C4-2B (cell line): ENCODE measurements around the gene NPC1.

Experiments
- H3K27ac ChIP-seq: fragments of 450-650 bp; 2 replicates; pipeline ENCODE4 v1.5.1; 2017
- ZFX ChIP-seq: fragments of 450-650 bp; IDR thresholded peaks from 2 replicates; pipeline ENCODE4 v1.6.1; 2017
- TF ChIP-seq, protein P1 (sequence below): fragments of 450-650 bp; conservative IDR thresholded peaks from 2 replicates; pipeline ENCODE4 v1.5.1; 2017; ENCODE audit warnings: mild to moderate bottlenecking

The NPC1 gene

GRCh38 chr18:23550898-23551297 is 35.4 kb downstream of the NPC1 start:
- TF ChIP-seq, protein P1, sequence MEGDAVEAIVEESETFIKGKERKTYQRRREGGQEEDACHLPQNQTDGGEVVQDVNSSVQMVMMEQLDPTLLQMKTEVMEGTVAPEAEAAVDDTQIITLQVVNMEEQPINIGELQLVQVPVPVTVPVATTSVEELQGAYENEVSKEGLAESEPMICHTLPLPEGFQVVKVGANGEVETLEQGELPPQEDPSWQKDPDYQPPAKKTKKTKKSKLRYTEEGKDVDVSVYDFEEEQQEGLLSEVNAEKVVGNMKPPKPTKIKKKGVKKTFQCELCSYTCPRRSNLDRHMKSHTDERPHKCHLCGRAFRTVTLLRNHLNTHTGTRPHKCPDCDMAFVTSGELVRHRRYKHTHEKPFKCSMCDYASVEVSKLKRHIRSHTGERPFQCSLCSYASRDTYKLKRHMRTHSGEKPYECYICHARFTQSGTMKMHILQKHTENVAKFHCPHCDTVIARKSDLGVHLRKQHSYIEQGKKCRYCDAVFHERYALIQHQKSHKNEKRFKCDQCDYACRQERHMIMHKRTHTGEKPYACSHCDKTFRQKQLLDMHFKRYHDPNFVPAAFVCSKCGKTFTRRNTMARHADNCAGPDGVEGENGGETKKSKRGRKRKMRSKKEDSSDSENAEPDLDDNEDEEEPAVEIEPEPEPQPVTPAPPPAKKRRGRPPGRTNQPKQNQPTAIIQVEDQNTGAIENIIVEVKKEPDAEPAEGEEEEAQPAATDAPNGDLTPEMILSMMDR, result no peak
- TF ChIP-seq ZFX, result no peak
- peak overlapping the region; percentile 54 for H3K27ac ChIP-seq

GRCh38 chr18:23548719-23549118 is 37.6 kb downstream of the NPC1 start:
- TF ChIP-seq, protein P1, result no peak
- no peak for TF ChIP-seq ZFX
- no peak overlapping the region for H3K27ac ChIP-seq

DNA sequence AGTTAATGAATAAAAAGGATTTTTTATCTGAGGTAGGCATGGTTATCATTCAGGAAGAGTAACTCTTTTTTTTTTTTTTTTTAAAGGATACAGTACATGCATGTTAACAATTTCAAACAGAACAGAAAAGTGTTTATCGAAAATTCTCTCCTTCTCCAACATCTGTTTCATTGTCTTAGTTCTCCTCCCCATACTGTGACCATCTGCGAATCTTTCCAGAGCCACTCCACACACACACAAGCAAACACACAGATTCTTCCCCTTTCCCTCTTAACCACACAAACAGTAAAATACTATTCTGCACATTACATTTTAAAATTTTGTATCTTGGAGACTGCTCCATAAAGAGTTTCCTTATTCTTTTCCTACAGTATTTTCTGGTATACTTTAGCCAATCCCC is 38.0 kb downstream of the NPC1 start:
- no peak overlapping the region for H3K27ac ChIP-seq
- TF ChIP-seq ZFX, result no peak
- TF ChIP-seq, protein P1, result no peak

DNA sequence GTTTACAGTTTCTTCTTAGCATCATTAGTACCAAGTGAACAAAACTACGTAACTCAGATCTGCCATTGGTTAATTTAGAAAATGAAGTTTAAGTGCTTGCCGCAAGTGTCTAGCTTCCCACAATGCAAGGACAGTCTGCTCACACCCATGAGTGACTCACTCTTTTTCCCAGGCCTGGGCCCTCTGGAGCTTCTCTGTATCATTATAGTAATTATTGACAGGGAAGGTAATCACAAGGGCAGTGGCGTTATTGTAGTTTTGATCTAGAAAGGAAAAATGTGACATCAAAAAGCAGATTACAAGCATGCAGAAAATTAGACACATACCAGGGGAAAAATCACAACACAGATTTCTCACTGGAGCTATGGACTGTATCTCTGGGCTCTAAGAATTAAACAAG is 38.5 kb downstream of the NPC1 start:
- H3K27ac ChIP-seq, result no peak overlapping the region

GRCh38 chr18:23547306-23547705 is 39.0 kb downstream of the NPC1 start:
- TF ChIP-seq, protein P1, result no peak
- no peak for TF ChIP-seq ZFX
- H3K27ac ChIP-seq, result no peak overlapping the region

More for the DNA sequence above, 38.5 kb downstream of the NPC1 start:
- TF ChIP-seq, protein P1, result no peak
- TF ChIP-seq ZFX, result no peak

DNA sequence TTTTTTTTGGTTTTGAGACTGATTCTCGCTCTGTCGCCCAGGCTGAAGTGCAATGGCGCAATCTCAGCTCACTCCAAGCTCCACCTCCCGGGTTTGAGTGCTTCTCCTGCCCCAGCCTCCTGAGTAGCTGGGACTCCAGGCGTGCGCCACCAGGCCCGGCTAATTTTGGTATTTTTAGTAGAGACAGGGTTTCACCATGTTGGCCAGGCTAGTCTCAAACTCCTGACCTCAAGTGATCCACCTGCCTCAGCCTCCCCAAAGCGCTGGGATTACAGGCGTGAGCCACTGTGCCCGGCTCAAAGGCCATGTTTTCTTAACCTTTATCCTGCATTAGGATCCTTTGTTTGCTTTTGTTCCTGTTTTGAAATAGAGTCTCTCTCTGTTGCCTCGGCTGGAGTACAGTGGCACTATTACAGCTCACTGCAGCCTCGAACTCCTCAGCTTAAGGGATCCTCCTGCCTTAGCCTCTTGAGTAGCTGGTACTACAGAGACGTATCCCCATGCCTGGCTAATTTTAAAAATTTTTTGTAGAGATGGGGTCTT is 41.0 kb downstream of the NPC1 start:
- no peak for TF ChIP-seq ZFX
- TF ChIP-seq, protein P1, result no peak
- no peak overlapping the region for H3K27ac ChIP-seq

- TF ChIP-seq, protein P1, result no peak
- no peak for TF ChIP-seq ZFX
- H3K27ac ChIP-seq, result no peak overlapping the region
These were observed 43.8 kb downstream of the NPC1 start for GRCh38 chr18:23542461-23542860.
